Psoas muscle (tissue), 8 donors: ENCODE data around the gene UBD. TPM values are rescaled to one million over a fixed set of nuclear protein-coding genes. Genes with fewer than 3 reads are reported as not detected.

Experiments
- ATAC-seq, 4 donors: fragments of 200-7000 bp; cut with Tn5 transposase; one replicate each; pipeline ENCODE4 v1.9.1; 2020; ENCODE audit warnings: moderate library complexity in 3 of 4, mild to moderate bottlenecking in 2 of 4
- DNase-seq, 2 donors: peaks; one replicate each; pipeline ENCODE4 v3.0.0-alpha.2; 2020
- H3K27ac ChIP-seq: fragments of 200-600 bp; one replicate; pipeline ENCODE4 v1.8.0; 2022
- H3K27me3 ChIP-seq, 3 donors: fragments of 200-600 bp in 1 of 3; one replicate each; pipeline versions ENCODE4 v1.6.1 to v1.8.0; 2013 to 2022; ENCODE audit warnings: low read length in 2 of 3, mild to moderate bottlenecking in 2 of 3, moderate library complexity in 1 of 3; ENCODE audit not compliant: insufficient read depth in 3 of 3
- H3K36me3 ChIP-seq, 2 donors: fragments of 200-600 bp in 1 of 2; one replicate each; pipeline versions ENCODE4 v1.6.1 to v1.8.0; 2013 to 2022; ENCODE audit warnings: low read depth in 1 of 2, mild to moderate bottlenecking in 1 of 2, moderate library complexity in 1 of 2; ENCODE audit not compliant: insufficient read depth in 1 of 2
- H3K4me1 ChIP-seq: fragments of 200-600 bp; one replicate; pipeline ENCODE4 v1.8.0; 2022
- H3K4me3 ChIP-seq: fragments of 200-600 bp; one replicate; pipeline ENCODE4 v1.8.0; 2022; ENCODE audit warnings: mild to moderate bottlenecking
- H3K9me3 ChIP-seq: fragments of 200-600 bp; one replicate; pipeline ENCODE4 v1.8.0; 2022
- CTCF ChIP-seq: fragments of 200-600 bp; IDR thresholded peaks from one replicate; pipeline ENCODE4 v1.8.0; 2022; ENCODE audit warnings: antibody characterized with exemption
- WGBS, 3 donors: extraction: QIAGEN DNeasy Blood & Tissue Kit; methylation state at CpG; one replicate each; pipeline versions ENCODE4 v1.1.6 to v1.1.7; 2013; 5-methylcytosine and 5-hydroxymethylcytosine counted together
- intact Hi-C, 2 donors: fragments of 100-400 bp; cut with DNase I; formaldehyde crosslinking; loops; one replicate each; pipeline versions ENCODE4 v1.11.0 to v1.14.2; 2022
- polyA plus RNA-seq, 3 donors: library from polyadenylated mRNA; stranded (reverse); fragments of 200-250 nt; gene quantifications; one replicate each; pipeline ENCODE4 v1.2.3, GENCODE V29; 2013
- total RNA-seq, 4 donors: library from RNA; stranded (reverse); fragmentation: NEBNext Ultra II Directional in 2 of 4; extraction: Animal tissue kit (Norgen Biotek cat#: 25700) in 2 of 4; gene quantifications; one replicate each; pipeline versions ENCODE4 v1.2.1 to v1.2.4, GENCODE V29; 2021 to 2023
- donor health status: healthy with polysubstance abuse.
- donor health status: DM: no; HTN: no; CAD: no; lungs with moderate emphysema.
- donor health status: Bipolar disorder and iron deficiency.
- donor health status: healthy.
- donor health status: DM: yes; HTN: yes; CAD: no.
- donor health status: DM: no; HTN: no; CAD: no.
- donor health status: DM: no; HTN: no; CAD: no.
- donor health status: DM: yes; HTN: yes; CAD: no.

UBD gene
- total and polyA plus RNA-seq, 7 donors = 0.23 to 0.30 (median 0.25) TPM; not detected in 3

- H3K36me3 ChIP-seq = no peaks in the 10 kb centered on the region
- H3K4me1 ChIP-seq = no peaks in the 10 kb centered on the region
- no peak overlapping the region for H3K4me3 ChIP-seq
- no peak for TF ChIP-seq CTCF
- H3K27me3 ChIP-seq = peaks cover 0 to 4% (median 0%) of the 10 kb centered on the region in 3 donors
- WGBS, 3 donors = 16 to 36% (median 19%) methylated on average over 6 of the region's 6 CpGs
- ATAC-seq (no peak), DNase-seq (no peak)
- no peak overlapping the region for H3K27ac ChIP-seq
- intact Hi-C loops = no loop called here
- H3K9me3 ChIP-seq = no peaks in the 10 kb centered on the region
Measured at GRCh38 chr6:29516108-29516507, 43.4 kb downstream of the UBD start.

GRCh38 chr6:29510746-29511300 lies 48.7 kb downstream of the UBD start:
- no peak overlapping the region for H3K4me3 ChIP-seq
- H3K9me3 ChIP-seq = no peaks in the 10 kb centered on the region
- intact Hi-C loops = no loop called here
- ATAC-seq = no peak
- no peaks in the 10 kb centered on the region for H3K27me3 ChIP-seq
- H3K4me1 ChIP-seq = no peaks in the 10 kb centered on the region
- H3K27ac ChIP-seq = no peak overlapping the region
- no peak for TF ChIP-seq CTCF
- DNase-seq = no peak
- H3K36me3 ChIP-seq = no peaks in the 10 kb centered on the region
- 61 to 76% (median 73%) methylated on average over 2 of the region's 2 CpGs for WGBS, 3 donors

- Histone ChIP-seq H3K4me3 (no peak overlapping the region), H3K4me1 (no peaks in the 10 kb centered on the region), H3K36me3 (no peaks in the 10 kb centered on the region), H3K27me3 (no peaks in the 10 kb centered on the region), H3K9me3 (no peaks in the 10 kb centered on the region), H3K27ac (no peak overlapping the region)
- ATAC-seq (no peak), DNase-seq (no peak)
- no peak for TF ChIP-seq CTCF
- 34 to 49% (median 39%) methylated on average over 4 of the region's 4 CpGs for WGBS, 3 donors
- intact Hi-C loops = no loop called here
Measured at GRCh38 chr6:29510202-29510601, 49.3 kb downstream of the UBD start.

GRCh38 chr6:29509711-29510110 lies 49.8 kb downstream of the UBD start:
- 74 to 77% (median 76%) methylated on average over 9 of the region's 9 CpGs for WGBS, 3 donors
- Histone ChIP-seq H3K36me3 (no peaks in the 10 kb centered on the region), H3K4me1 (no peaks in the 10 kb centered on the region), H3K9me3 (no peaks in the 10 kb centered on the region), H3K27ac (no peak overlapping the region), H3K27me3 (no peaks in the 10 kb centered on the region), H3K4me3 (no peak overlapping the region)
- intact Hi-C loops = no loop called here
- no peak for ATAC-seq
- DNase-seq = no peak
- TF ChIP-seq CTCF = no peak

- ATAC-seq (no peak), DNase-seq (no peak)
- Histone ChIP-seq H3K4me1 (no peaks in the 10 kb centered on the region), H3K36me3 (no peaks in the 10 kb centered on the region), H3K4me3 (no peak overlapping the region), H3K9me3 (no peaks in the 10 kb centered on the region), H3K27ac (no peak overlapping the region), H3K27me3 (no peaks in the 10 kb centered on the region)
- TF ChIP-seq CTCF = no peak
- 72 to 76% (median 72%) methylated on average over 6 of the region's 6 CpGs for WGBS, 3 donors
- intact Hi-C loops = no loop called here
Measured at GRCh38 chr6:29509239-29509638, 50.3 kb downstream of the UBD start.
